Sciatic nerve (tissue), 2 donors: ENCODE data around the gene CACNA1C. TPM values are rescaled to one million over a fixed set of nuclear protein-coding genes. Genes with fewer than 3 reads are reported as not detected.

Experiments used
- ATAC-seq: fragments of 200-7000 bp; cut with Tn5 transposase; one replicate; pipeline ENCODE4 v1.9.1; 2020; ENCODE audit warnings: mild to moderate bottlenecking, moderate library complexity
- DNase-seq: peaks from one replicate; pipeline ENCODE4 v3.0.0-alpha.2; 2020; ENCODE audit warnings: low spot score
- intact Hi-C: fragments of 100-400 bp; cut with DNase I; formaldehyde crosslinking; loops from one replicate; pipeline ENCODE4 v1.14.2; 2022
- total RNA-seq: library from RNA; stranded (reverse); fragmentation: NEBNext Ultra II Directional; extraction: Animal tissue kit (Norgen Biotek cat#: 25700); gene quantifications from one replicate; pipeline ENCODE4 v1.2.1, GENCODE V29; 2021
- donor health status: DM: no; HTN: no; CAD: no.
- donor health status: DM: no; HTN: no; CAD: no.

The CACNA1C gene
- total RNA-seq, 1 donor from 2014 or later = 9.0 TPM

DNA sequence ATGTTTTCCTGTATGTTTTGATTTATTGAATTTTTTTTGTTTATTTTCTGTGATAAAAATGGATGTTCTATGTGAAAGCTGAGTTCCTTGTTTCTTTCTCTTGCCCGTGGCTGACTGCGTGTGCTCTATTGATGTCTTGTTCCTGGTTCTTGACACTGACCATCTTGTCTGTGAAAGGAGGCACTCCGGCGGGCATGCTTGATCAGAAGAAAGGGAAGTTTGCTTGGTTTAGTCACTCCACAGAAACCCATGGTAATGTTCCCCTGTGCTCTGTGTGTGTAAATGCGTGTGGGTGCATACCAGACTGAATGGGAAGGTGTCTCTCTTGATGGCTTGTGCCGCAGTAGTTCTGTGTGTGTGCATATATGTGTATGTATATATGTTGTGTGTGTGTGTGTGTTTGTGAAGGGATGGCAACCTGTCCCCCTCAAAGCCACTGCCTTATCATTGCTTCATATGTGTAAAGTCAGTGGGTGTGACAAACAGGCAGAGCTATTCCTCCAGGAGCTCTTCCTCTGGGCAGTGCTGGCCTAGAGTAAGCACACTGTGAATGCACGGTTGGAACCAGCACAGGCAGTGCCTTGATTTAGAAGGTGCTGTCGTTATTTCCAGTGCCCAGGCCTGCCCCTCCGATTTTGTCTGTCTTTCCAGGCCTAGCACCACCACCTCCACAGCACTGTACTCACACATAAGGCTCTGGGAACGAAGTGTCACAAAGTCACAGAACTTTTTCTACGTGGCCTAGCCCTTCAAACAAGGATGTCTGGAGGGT, 494.7 kb downstream of the CACNA1C start:
- ATAC-seq (peak; percentile 32), DNase-seq (no peak)
- intact Hi-C loops = no loop called here

DNA sequence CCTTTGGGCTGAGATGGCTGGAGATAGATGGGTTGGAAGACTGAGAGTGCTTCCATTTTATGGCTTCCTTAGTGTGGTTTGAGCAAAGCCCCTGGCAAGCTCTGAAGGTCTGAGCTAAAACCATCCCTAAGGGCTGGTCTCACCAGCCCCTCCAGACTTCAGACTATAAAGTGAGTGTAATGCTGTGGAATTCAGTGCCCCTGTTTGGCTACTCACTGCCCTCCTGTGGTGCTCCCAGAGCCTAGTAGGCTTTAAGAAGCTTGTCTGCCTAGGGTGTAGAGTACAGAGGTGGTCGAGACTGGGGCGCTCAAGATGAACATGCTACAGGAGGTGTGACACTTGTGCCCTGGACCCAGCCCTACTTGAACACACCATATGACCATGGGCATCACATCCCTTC, 495.3 kb downstream of the CACNA1C start:
- DNase-seq (no peak), ATAC-seq (no peak)
- intact Hi-C loops = no loop called here

DNA sequence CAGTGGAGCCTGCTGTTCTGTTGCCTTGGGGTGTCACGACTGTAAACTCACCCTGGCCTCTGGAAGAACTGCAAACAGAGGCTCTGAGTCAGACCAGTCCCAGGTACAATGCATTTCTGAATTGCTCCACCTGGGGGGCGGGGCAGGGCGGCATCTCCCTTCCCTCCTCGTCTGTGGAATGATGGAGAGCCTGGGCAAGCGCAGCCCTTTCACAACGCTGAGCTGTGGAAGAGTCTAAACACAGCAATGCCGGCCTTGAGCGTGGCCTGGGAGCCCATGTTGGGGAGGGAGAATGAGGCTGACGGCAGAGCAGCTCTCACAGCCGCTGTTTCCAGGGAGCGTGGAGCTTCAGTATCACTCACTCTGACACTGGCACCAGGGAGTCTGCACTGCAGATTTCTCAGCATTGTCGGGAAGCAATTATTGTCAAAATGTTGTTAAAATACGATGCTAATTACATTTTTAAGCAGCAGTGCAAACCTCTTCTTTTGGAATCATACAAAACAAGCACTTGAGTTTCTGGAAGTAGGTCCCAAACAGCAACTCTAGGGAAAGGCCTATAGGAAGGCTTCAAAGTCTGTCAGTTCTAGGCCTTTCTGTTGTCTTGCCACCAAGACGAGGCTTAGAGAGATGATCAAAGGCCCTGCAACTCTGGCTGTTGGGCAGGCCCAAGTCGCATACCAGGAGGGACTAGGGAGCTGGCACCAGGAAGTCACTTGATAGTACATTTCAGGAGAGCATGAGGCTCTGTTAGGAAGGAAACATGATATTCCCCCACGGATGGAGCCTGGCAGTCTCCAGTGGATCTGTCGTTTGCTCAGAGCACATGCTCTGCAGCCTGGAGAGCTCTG, 498.0 kb downstream of the CACNA1C start:
- no peak for DNase-seq
- intact Hi-C loops = no loop called here
- ATAC-seq = no peak

DNA sequence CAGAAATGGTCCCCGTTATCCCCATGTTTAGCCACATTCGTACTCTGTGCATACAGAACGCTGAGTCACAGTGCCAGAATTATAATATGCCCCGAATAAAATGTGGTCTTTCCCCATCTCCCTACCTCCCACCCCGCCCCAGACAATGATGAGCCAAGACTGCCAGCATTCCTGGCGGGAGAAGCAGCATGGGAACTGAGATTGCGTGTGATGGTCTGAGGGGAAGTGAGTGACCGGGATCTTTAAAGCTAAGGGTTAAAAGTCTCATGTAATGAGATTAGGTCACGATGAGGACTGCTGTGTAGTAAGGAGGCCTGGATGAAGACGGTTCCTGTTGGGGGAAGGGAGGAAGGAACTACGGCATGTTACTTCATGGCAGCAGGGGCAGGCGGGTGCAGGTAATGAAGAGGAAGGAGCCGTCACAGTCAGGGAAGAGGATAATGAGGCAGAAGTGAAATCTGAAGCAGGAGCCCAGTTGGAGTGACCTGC, 498.7 kb downstream of the CACNA1C start:
- no peak for DNase-seq
- intact Hi-C loops = no loop called here
- ATAC-seq = no peak

DNA sequence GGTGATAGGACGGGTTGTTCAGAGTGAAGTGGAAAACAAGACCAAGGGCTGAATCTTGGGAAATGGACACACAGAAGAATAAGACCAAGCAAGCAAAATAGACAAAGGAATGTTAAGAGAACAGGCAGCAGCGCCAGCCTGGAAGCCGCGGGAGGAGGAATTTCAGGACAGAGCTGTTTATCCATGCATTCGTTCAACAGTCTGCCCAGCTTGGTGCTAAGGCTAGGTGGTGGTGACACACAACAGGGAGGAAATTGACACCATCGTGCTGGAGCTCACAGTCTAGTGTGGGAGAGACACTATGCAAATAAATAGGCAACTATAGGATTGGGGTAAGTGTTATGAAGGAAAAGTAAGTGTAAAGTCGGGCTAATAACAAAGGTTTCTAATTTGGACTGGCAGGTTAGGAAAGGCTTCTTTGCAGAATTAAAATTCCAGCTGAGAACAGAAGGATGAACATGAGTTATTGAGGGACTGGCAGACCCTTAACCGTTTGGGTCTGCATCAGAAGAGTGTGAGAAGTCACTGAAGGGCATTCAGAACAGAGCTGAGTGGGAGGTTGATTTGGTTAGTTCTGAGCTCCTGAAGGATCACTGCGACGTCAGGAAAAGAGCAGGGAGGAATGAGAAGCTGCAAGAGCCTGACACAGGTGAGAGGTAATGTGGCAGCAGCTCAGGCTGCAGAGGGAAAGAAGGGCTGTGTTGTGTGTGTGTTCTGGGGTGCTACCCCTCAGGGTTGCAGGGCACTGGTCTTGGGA, 499.4 kb downstream of the CACNA1C start:
- DNase-seq (no peak), ATAC-seq (no peak)
- intact Hi-C loops = no loop called here

DNA sequence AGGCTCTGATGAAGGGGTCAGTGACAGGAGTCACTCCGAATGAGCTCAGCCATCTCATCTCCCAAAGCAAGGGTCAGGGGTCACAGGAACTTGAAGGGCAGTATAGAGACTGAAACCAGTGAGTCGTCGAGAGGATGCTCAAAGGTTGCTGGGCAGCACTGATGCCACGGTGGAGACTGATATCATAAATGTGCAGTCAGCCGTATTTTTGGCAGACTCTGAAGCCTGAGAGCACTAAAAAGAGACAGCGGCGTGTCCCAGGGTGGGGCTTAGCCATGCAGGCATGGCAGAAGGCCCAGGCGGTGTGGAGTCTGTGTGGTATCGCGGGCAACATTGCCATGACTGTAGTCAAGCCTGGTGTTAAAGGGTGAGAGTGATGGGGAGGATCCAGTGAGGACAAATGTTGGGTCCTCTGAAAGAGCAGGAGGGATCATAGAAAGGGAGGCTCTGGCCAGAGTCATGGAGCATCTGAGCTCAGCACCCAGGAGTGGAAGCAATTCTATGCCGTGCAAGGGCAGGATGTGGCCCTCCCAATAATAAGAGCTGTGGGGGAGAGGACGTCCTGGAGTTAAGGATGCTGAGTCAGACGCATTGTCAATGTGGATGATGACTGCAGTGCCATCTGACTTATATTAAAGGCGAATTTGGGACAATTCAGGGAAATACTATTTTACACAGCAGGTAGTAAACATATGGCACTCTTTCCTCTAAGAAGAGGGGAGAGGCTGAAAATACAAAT, 500.8 kb downstream of the CACNA1C start:
- DNase-seq (no peak), ATAC-seq (no peak)
- intact Hi-C loops = no loop called here

DNA sequence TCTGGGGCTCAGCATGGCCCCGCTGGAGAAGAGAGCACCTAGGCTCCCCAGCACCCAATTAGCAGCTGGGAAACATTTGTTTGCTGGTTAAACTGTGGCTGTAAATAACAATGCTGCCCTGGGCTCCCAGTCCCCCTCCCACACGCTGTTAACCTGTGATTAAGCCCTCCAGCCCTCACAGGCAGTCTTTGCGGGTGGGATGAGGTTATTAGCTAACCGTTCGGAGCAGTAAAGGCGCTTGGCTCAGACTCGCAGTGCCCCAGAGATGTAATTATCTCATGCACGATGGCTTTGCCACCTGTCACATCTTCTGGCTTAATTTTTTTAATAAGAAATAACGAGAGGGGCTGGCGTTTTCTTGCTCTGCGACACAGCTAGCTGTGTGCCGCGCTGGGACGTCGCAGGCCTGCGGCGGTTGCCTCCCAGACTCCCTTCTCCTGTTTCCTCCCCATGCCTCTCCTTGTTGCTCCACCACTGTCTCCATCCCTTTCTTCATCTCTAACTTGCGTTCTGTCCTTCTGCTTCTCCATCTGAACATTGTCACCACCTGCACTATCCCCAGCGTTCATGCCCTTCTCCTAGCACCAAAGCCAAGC, 502.8 kb downstream of the CACNA1C start:
- DNase-seq (no peak), ATAC-seq (no peak)
- intact Hi-C loops = no loop called here

DNA sequence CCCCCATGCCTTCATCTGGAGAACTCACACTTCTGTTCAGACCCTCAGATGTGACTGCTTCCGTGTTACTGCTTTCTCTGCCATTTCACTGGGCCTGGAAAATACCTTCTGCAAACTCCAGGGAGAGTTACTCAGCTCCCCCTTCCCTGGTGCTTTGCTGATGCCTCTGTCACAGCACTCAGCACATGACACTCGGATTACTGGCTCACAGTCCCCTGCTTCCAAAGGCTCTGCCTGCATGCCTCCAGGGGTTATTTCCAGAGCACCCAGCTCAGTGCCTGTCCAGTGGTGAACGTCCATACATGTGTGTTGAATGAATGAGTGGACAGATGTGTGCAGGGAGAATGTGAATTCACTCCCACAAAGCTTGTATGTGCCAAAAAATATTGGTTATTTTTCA, 504.8 kb downstream of the CACNA1C start:
- DNase-seq = no peak
- intact Hi-C loops = no loop called here
- no peak for ATAC-seq

DNA sequence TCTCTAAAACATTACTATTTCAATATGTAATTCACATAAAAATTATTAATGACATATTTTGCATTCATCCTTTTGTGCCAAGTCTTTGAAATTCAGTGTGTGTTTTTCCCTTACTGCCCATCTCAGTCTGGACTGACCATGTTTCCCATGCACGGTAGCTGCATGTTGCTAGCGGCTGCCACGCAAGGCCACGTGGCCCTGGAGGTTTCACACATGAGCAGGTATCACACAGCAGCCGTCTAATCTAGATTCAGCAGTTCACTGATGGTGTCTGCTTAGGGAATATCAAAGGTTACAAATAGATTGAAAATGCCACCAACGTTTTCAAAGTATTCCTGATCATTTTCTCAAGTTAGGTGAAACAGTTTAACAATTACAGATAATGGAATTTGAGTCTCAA, 507.1 kb downstream of the CACNA1C start:
- no peak for DNase-seq
- intact Hi-C loops = no loop called here
- no peak for ATAC-seq

DNA sequence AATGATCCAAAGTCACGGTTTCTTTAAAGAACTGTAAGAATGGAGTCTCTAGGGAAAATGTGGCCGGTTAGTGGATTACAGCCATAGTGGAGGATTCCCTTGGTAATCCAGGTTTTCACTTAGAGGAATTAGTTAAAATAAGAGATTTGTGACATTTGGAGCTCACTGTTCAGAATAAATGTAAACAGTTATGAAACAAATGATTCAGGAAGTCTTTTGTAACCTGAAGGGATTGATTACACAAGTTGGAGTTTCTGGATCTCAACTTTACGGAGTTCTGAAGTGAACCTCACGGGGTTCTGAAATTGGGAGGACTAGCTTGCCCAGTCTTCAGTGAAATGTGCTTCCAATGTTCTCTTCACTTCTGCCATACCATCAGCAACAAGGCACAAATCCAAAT, 507.6 kb downstream of the CACNA1C start:
- DNase-seq (no peak), ATAC-seq (no peak)
- intact Hi-C loops = no loop called here

DNA sequence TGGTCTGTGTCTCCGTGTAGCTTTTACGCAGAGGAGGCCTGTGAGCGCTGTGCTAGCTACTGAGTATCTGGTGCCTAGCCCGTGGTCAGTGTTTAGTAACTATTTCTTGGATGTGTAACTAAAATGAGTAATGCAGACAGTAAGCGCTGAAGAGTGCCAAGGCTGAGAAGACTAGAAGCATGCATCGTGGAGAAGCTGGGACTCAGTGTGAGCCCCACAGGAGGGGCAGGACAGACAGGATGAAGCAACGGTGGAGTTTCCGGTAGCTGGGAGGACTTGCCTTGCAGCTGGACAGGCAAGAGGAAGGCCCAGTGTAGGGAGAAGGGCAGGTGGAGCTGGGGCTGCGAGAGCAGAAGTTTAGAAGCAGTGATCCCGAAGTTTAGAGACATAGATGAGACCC, 508.6 kb downstream of the CACNA1C start:
- no peak for ATAC-seq

DNA sequence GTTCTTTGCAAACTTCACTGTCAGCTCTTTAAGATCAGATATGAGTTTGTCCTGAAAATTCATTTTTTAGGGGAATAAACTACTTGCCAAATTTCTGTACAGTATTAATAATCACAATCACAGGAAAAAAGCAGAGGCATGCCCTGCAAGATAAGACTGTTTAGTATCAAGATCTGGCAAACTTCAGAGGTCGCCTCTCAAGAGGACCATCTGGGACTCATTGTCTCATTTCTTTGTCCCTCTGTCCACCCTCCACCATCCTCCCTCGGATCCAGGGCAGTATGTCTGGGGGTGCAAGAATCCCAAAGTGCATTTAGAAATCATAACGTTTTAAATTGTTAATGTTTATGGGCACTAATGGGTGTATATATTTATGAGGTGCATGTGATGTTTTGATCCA, 509.6 kb downstream of the CACNA1C start:
- intact Hi-C loops = no loop called here
- DNase-seq = no peak

More for the DNA sequence above, 508.6 kb downstream of the CACNA1C start:
- DNase-seq = no peak
- intact Hi-C loops = no loop called here

DNA sequence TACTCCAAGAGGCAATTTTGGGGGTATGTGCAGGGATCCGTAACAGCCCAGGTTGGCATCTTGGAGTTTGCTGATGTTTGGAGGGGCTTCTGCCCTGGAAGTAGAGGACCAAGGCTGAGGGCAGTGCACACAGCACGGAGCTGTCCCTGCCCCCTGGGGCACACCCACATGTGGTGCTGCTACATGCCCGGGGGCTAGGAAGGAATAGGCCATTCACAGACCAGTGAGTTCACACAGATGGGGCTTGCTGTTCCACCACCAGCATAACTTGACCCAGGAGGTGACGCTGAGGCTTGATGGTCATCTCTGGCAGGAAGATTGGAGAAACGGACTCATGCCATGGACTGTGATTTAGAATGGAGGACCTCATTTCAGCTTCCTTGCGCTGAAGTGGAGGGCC, 510.9 kb downstream of the CACNA1C start:
- intact Hi-C loops = no loop called here
- ATAC-seq = no peak
- no peak for DNase-seq

More for the DNA sequence above, 509.6 kb downstream of the CACNA1C start:
- ATAC-seq = no peak

DNA sequence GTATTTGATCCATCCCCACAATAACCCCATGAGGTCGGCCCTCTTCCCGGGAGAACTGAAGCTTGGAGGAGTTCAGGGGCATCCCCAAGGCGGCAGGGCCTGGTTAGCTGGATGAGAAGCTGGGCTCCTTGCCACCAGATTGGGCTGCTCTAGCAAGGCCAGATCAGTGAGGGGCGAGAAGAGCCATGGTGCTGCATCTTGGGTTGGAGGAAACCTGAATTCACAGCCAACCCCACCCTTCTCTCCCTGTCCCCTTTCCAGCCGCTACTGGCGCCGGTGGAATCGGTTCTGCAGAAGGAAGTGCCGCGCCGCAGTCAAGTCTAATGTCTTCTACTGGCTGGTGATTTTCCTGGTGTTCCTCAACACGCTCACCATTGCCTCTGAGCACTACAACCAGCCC, 513.4 kb downstream of the CACNA1C start:
- DNase-seq = no peak
- intact Hi-C loops = no loop called here
- ATAC-seq = no peak

DNA sequence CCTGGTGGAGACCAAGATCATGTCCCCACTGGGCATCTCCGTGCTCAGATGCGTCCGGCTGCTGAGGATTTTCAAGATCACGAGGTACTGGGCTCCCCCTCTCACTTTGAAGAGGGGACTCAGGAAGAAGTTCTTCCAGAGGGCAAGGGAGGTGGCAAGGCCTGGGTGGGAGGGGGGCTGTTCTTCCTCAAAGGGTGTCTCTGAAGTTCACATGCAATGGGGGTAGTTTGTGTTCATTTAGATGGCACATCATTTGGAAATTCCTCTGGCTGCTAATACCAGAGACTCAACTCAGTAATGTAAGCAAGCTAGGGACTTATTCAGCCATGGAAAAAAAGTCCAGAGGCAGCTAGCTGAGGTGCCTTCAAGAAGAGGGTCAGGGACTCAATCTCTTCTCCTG, 514.9 kb downstream of the CACNA1C start:
- ATAC-seq = no peak
- intact Hi-C loops = no loop called here
- DNase-seq = no peak

DNA sequence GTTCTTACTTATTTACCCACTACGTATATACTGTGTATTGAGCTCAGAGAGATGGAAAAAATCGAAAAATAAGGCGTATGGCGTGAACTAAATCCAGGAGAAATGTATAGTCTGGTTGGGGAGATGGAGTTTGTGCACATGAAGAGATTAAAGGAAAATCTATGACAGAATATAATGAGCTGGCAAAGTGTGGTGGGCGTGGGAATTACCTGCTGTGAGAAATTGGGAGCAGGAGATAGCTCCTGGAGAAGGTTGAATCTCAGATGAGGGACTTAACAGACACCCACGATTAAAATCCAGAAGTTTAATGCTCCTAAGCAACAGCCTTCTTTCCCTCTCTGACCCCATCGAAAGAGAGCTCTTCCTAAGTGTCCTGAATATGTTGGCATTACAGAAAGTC, 517.8 kb downstream of the CACNA1C start:
- DNase-seq (no peak), ATAC-seq (no peak)
- intact Hi-C loops = no loop called here

DNA sequence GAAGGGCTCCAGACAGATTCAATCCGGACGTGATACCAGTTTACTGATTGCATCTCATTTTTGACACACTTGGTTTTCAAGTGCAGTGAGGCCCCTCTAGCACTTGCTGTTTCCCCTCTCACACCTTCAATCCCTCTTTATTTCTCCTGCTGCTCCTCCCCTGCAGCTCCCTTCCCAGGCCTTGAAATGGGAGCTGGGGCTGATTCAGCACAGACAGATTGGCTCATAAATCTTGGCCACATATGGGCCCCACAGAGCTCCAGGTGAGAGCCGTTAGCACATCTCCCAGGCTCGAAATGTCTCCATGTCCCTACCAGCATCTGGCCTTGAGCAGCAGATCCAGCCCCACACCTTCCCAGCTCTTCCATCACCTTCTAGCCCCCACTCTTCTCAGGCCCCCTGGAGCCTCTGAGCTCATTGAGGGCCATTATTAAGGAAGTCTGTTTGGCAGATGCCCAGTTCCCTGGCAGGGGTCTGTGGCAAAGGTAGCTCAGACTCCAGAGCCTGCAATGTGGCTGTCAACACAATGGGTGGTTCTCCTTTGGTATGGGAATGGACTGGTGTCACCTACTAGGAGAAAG, 521.7 kb downstream of the CACNA1C start:
- intact Hi-C loops = no loop called here
- no peak for ATAC-seq
- DNase-seq = no peak

DNA sequence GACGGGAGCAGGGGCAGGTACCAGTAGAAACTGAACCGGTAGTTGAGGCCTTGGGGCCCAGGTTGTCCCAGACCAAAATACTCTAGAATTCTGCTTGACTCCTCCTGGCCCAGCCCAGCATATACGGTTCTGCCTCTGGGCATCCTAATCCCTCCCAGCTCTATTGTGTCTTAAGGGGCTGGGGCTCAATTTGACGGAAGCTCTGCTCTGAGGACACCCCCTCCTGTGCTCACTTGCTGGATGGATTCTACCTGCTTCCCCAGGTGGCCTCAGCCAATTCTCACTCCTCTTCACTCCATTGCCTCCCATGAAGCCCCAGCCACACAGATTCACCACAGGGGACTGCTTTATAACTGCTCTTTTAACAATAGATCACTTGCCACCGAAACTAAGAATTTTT, 522.5 kb downstream of the CACNA1C start:
- DNase-seq (no peak), ATAC-seq (no peak)
- intact Hi-C loops = no loop called here
